ENCODE data around the gene RDH8. TPM values are rescaled to one million over a fixed set of nuclear protein-coding genes. Genes with fewer than 3 reads are reported as not detected.

Gene RDH8
- total RNA-seq, 4 donors from 2014 or later, result not detected

DNA sequence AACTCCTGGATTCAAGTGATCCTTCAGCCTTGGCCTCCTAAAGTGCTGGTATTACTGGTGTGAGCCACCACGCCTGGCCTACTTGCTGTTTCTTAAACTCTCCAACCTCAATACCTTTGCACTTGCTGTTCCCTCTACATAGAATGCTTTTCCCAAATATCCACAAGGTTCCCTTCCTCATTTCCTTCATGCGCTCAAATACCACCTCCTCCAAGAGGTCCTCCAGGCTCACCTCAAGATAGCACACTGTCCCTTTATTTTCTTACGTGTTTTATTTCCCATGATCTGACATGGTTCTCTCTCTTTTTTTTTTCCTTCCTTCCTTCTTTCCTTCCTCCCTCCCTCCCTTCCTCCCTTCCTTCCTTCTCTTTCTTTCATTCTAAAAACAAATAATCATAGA lies 13.5 kb downstream of the RDH8 start:
- DNase-seq (no peak), ATAC-seq (no peak)
- Histone ChIP-seq H3K36me3 (no peaks in the 10 kb centered on the region), H3K27ac (no peak overlapping the region), H3K4me1 (no peaks in the 10 kb centered on the region), H3K27me3 (no peaks in the 10 kb centered on the region), H3K4me3 (no peak overlapping the region), H3K9me3 (no peaks in the 10 kb centered on the region)
- TF ChIP-seq POLR2A (IDR thresholded peaks at IDR 0.05), result no peak
- TF ChIP-seq, protein P1, sequence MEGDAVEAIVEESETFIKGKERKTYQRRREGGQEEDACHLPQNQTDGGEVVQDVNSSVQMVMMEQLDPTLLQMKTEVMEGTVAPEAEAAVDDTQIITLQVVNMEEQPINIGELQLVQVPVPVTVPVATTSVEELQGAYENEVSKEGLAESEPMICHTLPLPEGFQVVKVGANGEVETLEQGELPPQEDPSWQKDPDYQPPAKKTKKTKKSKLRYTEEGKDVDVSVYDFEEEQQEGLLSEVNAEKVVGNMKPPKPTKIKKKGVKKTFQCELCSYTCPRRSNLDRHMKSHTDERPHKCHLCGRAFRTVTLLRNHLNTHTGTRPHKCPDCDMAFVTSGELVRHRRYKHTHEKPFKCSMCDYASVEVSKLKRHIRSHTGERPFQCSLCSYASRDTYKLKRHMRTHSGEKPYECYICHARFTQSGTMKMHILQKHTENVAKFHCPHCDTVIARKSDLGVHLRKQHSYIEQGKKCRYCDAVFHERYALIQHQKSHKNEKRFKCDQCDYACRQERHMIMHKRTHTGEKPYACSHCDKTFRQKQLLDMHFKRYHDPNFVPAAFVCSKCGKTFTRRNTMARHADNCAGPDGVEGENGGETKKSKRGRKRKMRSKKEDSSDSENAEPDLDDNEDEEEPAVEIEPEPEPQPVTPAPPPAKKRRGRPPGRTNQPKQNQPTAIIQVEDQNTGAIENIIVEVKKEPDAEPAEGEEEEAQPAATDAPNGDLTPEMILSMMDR (IDR thresholded peaks at IDR 0.05 in 4 of 5, conservative IDR thresholded peaks at IDR 0.05 in 1 of 5), result no peak
- in situ Hi-C loops (cut with MboI; ENCODE audit: low sequenced_read_pairs in 4 of 4), result loop anchor here in 2 of 4 donors (5.0 to 10.0 kb wide), 2 partner anchors 82 to 99 kb away; no protein-coding TSS in a partner anchor
- intact Hi-C loops (cut with DNase I; ENCODE audit: low total_unique reads), result loop anchor here (1.0 kb wide), 1 partner anchor 95 kb away; no protein-coding TSS in a partner anchor

DNA sequence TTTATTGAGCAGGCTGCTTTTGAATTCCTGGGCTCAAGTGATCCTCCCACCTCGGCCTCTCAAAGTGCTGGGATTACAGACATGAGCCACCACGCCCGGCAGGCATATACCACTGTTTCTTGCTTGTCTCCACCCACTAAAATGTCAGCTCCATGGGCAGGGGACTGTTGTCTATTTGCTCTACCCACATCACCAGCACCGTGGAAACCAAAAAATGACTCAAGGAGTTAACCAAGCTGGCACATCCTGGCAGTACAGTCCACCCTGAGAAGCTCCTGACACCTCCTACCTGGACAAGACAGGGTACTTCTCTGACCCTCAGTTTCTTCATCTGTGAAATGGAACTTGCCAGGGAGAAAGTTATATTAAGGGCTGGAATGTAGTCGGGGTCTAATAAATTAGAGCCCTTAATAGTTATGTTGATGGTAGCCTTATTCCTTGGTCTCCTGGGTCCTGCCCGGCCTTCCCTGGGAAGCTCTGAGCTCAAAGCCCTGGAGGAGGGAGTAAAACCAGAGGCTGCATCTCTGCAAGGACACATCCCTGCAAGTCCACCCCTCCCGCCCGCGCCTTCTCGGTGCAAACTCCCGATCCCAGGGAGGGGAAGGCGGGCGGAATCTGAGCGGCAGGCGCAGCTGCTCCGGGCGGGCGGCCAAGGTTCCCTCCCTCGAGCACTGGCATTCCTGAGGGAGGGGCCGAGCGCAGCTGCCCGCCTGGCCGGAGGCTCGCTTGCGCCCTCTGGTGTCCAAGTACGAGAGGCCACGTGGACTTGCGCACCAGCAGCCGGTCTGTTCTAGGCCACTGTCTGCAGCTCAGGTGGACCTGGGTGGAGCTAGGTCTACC lies 14.1 kb downstream of the RDH8 start:
- Histone ChIP-seq H3K27me3 (peaks cover 0 to 4% (median 0%) of the 10 kb centered on the region in 3 donors), H3K4me1 (no peaks in the 10 kb centered on the region), H3K4me3 (no peak overlapping the region), H3K36me3 (no peaks in the 10 kb centered on the region), H3K27ac (no peak overlapping the region), H3K9me3 (no peaks in the 10 kb centered on the region)
- intact Hi-C loops (cut with DNase I; ENCODE audit: low total_unique reads), result loop anchor here (1.0 kb wide), 1 partner anchor 96 kb away; no protein-coding TSS in a partner anchor
- ATAC-seq, result peak; percentile 89 to 90
- in situ Hi-C loops (cut with MboI; ENCODE audit: low sequenced_read_pairs in 4 of 4), result loop anchor here in 2 of 4 donors (5.0 to 10.0 kb wide), 2 partner anchors 83 to 100 kb away; no protein-coding TSS in a partner anchor
- TF ChIP-seq POLR2A (IDR thresholded peaks at IDR 0.05), result no peak
- TF ChIP-seq, protein P1 (IDR thresholded peaks at IDR 0.05 in 4 of 5, conservative IDR thresholded peaks at IDR 0.05 in 1 of 5), result peak; percentile 76 to 84 (median 78)
- peak; percentile 74 to 81 for DNase-seq

DNA sequence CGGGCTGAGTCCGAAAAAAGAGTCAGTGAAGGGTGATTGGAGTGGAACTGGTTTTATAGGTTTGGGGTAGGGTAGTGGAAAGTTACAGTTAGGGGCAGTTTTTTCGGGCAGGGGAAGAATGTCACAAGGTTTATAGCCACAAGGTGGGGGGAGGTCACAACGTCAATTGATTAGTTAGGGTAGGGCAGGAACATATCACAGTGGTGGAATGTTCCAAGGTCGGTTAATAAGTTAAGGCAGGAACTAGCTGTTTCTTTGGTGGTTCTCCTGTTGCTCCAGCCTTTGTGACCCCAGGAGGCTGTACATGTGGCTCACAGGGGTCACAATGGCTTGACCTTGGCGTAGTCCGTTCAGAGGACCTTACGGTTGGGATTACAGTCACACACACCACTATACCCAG lies 20.3 kb downstream of the RDH8 start:
- in situ Hi-C loops (cut with MboI; ENCODE audit: low sequenced_read_pairs in 4 of 4), result no loop called here
- no peaks in the 10 kb centered on the region for H3K9me3 ChIP-seq
- peaks cover 0 to 8% (median 3%) of the 10 kb centered on the region in 3 donors for H3K27me3 ChIP-seq
- H3K4me1 ChIP-seq, result no peaks in the 10 kb centered on the region
- TF ChIP-seq, protein P1 (IDR thresholded peaks at IDR 0.05 in 4 of 5, conservative IDR thresholded peaks at IDR 0.05 in 1 of 5), result no peak
- H3K4me3 ChIP-seq, result no peak overlapping the region
- H3K36me3 ChIP-seq, result no peaks in the 10 kb centered on the region
- no peak overlapping the region for H3K27ac ChIP-seq
- DNase-seq (no peak), ATAC-seq (no peak)
- intact Hi-C loops (cut with DNase I; ENCODE audit: low total_unique reads), result no loop called here

DNA sequence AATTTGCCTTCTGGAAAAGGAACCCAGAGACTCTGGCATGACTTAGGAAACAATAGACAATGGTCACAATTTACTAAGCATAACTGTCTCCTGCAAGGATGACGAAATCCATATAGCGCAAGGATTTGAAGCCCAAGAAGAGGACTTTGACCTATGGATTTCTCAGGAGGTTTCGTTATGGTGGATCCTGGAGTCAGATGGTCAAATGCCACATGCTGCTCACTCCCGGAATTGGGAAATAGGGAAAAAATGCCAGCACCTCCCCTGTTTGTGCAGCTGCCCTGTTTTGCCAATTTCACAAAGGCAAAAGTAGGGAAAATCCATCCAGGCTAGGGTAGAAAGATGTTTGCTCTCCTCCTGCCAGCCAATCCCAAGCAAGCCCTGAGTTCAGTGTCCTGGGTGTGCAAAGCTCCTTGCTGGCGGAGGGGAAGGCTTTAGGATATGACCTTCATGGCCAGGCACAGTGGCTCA lies 23.4 kb downstream of the RDH8 start:
- ATAC-seq, result no peak
- no peaks in the 10 kb centered on the region for H3K4me1 ChIP-seq
- no peak for DNase-seq
- no peaks in the 10 kb centered on the region for H3K9me3 ChIP-seq
- in situ Hi-C loops (cut with MboI; ENCODE audit: low sequenced_read_pairs in 4 of 4) (no loop called here), intact Hi-C loops (cut with DNase I; ENCODE audit: low total_unique reads) (no loop called here)
- no peak overlapping the region for H3K4me3 ChIP-seq
- H3K27ac ChIP-seq, result no peak overlapping the region
- TF ChIP-seq, protein P1 (IDR thresholded peaks at IDR 0.05 in 4 of 5, conservative IDR thresholded peaks at IDR 0.05 in 1 of 5), result no peak
- no peak for TF ChIP-seq POLR2A (IDR thresholded peaks at IDR 0.05)
- no peaks in the 10 kb centered on the region for H3K36me3 ChIP-seq
- peaks cover 0 to 8% (median 3%) of the 10 kb centered on the region in 3 donors for H3K27me3 ChIP-seq

Measured in gastrocnemius medialis (tissue), 4 donors.